Activated T-cell treated with anti-CD3 and anti-CD28 coated beads, Interleukin-2, amount 50 U/mL, for 48 hours (primary cell): ENCODE results near the gene LRPAP1.
"Not testable (repeated sequence)": the region's sequence is repeated elsewhere in the genome, so short reads cannot be mapped to it uniquely, and the experiment has no call there.

ENCODE experiments used
- DNase-seq, 2 experiments: peaks; one replicate each; pipeline ENCODE4 v3.0.0-alpha.2; 2020

The LRPAP1 gene

GRCh38 chr4:3559381-3560290 lies 27.4 kb upstream of the LRPAP1 start:
- DNase-seq: not testable (repeated sequence)

GRCh38 chr4:3558514-3558836 lies 26.3 kb upstream of the LRPAP1 start:
- not testable (repeated sequence) for DNase-seq

- not testable (repeated sequence) for DNase-seq
Observed at GRCh38 chr4:3557676-3558513, 25.7 kb upstream of the LRPAP1 start.

GRCh38 chr4:3557088-3557492 lies 24.9 kb upstream of the LRPAP1 start:
- not testable (repeated sequence) for DNase-seq

GRCh38 chr4:3556244-3556867 lies 24.1 kb upstream of the LRPAP1 start:
- not testable (repeated sequence) for DNase-seq

GRCh38 chr4:3555459-3556070 lies 23.3 kb upstream of the LRPAP1 start:
- not testable (repeated sequence) for DNase-seq

GRCh38 chr4:3551366-3551765 lies 19.1 kb upstream of the LRPAP1 start:
- DNase-seq: not testable (repeated sequence)

- not testable (repeated sequence) for DNase-seq
Observed at GRCh38 chr4:3550792-3551325, 18.6 kb upstream of the LRPAP1 start.

- not testable (repeated sequence) for DNase-seq
Observed at GRCh38 chr4:3550041-3550440, 17.8 kb upstream of the LRPAP1 start.

- DNase-seq: not testable (repeated sequence)
Observed at GRCh38 chr4:3549694-3550001, 17.4 kb upstream of the LRPAP1 start.

- not testable (repeated sequence) for DNase-seq
Observed at GRCh38 chr4:3548991-3549693, 16.9 kb upstream of the LRPAP1 start.

- not testable (repeated sequence) for DNase-seq
Observed at GRCh38 chr4:3546721-3547120, 14.5 kb upstream of the LRPAP1 start.

GRCh38 chr4:3545351-3545750 lies 13.1 kb upstream of the LRPAP1 start:
- not testable (repeated sequence) for DNase-seq

- not testable (repeated sequence) for DNase-seq
Observed at GRCh38 chr4:3544259-3545025, 12.2 kb upstream of the LRPAP1 start.

- not testable (repeated sequence) for DNase-seq
Observed at GRCh38 chr4:3543415-3543814, 11.2 kb upstream of the LRPAP1 start.

- DNase-seq: not testable (repeated sequence)
Observed at GRCh38 chr4:3538906-3539305, 6.7 kb upstream of the LRPAP1 start.

GRCh38 chr4:3535812-3536211 lies 3.6 kb upstream of the LRPAP1 start:
- DNase-seq: not testable (repeated sequence)

- DNase-seq: no peak
Observed at GRCh38 chr4:3533423-3533820, 1.2 kb upstream of the LRPAP1 start.

- DNase-seq: no peak
Observed at GRCh38 chr4:3532751-3533422, 665 bp upstream of the LRPAP1 start.

GRCh38 chr4:3531318-3531878 lies 824 bp downstream of the LRPAP1 start:
- DNase-seq: no peak
